Skeletal muscle satellite cell (primary cell): Measurements from ENCODE around the gene GMDS.
"Not testable (repeated sequence)": the region's sequence is repeated elsewhere in the genome, so short reads cannot be mapped to it uniquely, and the experiment has no call there.

Source experiments
- H3K27me3 ChIP-seq: 2 replicates; pipeline ENCODE4 v1.7.0; 2013; ENCODE audit warnings: low read length; ENCODE audit not compliant: control insufficient read depth, insufficient read depth
- H3K36me3 ChIP-seq: 2 replicates; pipeline ENCODE4 v1.7.0; 2013; ENCODE audit warnings: mild to moderate bottlenecking, control low read depth, low read length; ENCODE audit not compliant: insufficient read depth
- H3K4me1 ChIP-seq: 2 replicates; pipeline ENCODE4 v1.7.0; 2013; ENCODE audit warnings: low read length; ENCODE audit not compliant: control insufficient read depth, insufficient read depth
- H3K4me2 ChIP-seq: 2 replicates; pipeline ENCODE4 v1.7.0; 2013; ENCODE audit warnings: mild to moderate bottlenecking, low read length
- H3K4me3 ChIP-seq: 2 replicates; pipeline ENCODE4 v1.7.0; 2013; ENCODE audit warnings: low read length
- H3K9ac ChIP-seq: 2 replicates; pipeline ENCODE4 v1.7.0; 2013; ENCODE audit warnings: mild to moderate bottlenecking, low read depth, low read length, moderate library complexity
- H3K9me3 ChIP-seq: replicated peaks from 2 replicates; pipeline ENCODE4 v1.7.0; 2013; ENCODE audit warnings: mild to moderate bottlenecking, control low read depth, low read length

Gene GMDS

GRCh38 chr6:1856381-1856780 is 389.0 kb downstream of the GMDS start:
- no peaks in the 10 kb centered on the region for H3K4me1 ChIP-seq
- H3K36me3 ChIP-seq = no peaks in the 10 kb centered on the region
- no peak overlapping the region for H3K4me3 ChIP-seq
- H3K9ac ChIP-seq = no peak overlapping the region
- H3K27me3 ChIP-seq = no peaks in the 10 kb centered on the region
- no peaks in the 10 kb centered on the region for H3K9me3 ChIP-seq
- no peak overlapping the region for H3K4me2 ChIP-seq

- Histone ChIP-seq H3K9ac (no peak overlapping the region), H3K4me2 (no peak overlapping the region), H3K4me3 (no peak overlapping the region), H3K27me3 (no peaks in the 10 kb centered on the region), H3K36me3 (no peaks in the 10 kb centered on the region), H3K9me3 (no peaks in the 10 kb centered on the region), H3K4me1 (no peaks in the 10 kb centered on the region)
Measured at GRCh38 chr6:1855890-1856289, 389.5 kb downstream of the GMDS start.

- Histone ChIP-seq H3K9ac (no peak overlapping the region), H3K4me2 (no peak overlapping the region), H3K4me3 (no peak overlapping the region), H3K9me3 (no peaks in the 10 kb centered on the region), H3K36me3 (no peaks in the 10 kb centered on the region), H3K4me1 (no peaks in the 10 kb centered on the region), H3K27me3 (no peaks in the 10 kb centered on the region)
Measured at GRCh38 chr6:1854296-1854695, 391.1 kb downstream of the GMDS start.

- H3K4me2 ChIP-seq = no peak overlapping the region
- H3K36me3 ChIP-seq = no peaks in the 10 kb centered on the region
- no peaks in the 10 kb centered on the region for H3K9me3 ChIP-seq
- no peaks in the 10 kb centered on the region for H3K27me3 ChIP-seq
- H3K4me1 ChIP-seq = no peaks in the 10 kb centered on the region
- no peak overlapping the region for H3K9ac ChIP-seq
- no peak overlapping the region for H3K4me3 ChIP-seq
Measured at GRCh38 chr6:1853761-1854160, 391.6 kb downstream of the GMDS start.

GRCh38 chr6:1851681-1852456 is 393.5 kb downstream of the GMDS start:
- H3K9me3 ChIP-seq = no peaks in the 10 kb centered on the region
- no peaks in the 10 kb centered on the region for H3K36me3 ChIP-seq
- no peak overlapping the region for H3K4me2 ChIP-seq
- H3K27me3 ChIP-seq = no peaks in the 10 kb centered on the region
- no peaks in the 10 kb centered on the region for H3K4me1 ChIP-seq
- no peak overlapping the region for H3K4me3 ChIP-seq
- no peak overlapping the region for H3K9ac ChIP-seq

- Histone ChIP-seq H3K36me3 (no peaks in the 10 kb centered on the region), H3K27me3 (no peaks in the 10 kb centered on the region), H3K4me2 (no peak overlapping the region), H3K9me3 (no peaks in the 10 kb centered on the region), H3K9ac (no peak overlapping the region), H3K4me1 (no peaks in the 10 kb centered on the region), H3K4me3 (no peak overlapping the region)
Measured at GRCh38 chr6:1850840-1851157, 394.6 kb downstream of the GMDS start.

GRCh38 chr6:1850121-1850839 is 395.1 kb downstream of the GMDS start:
- H3K4me3 ChIP-seq = no peak overlapping the region
- no peak overlapping the region for H3K4me2 ChIP-seq
- no peaks in the 10 kb centered on the region for H3K27me3 ChIP-seq
- H3K36me3 ChIP-seq = no peaks in the 10 kb centered on the region
- no peaks in the 10 kb centered on the region for H3K9me3 ChIP-seq
- no peak overlapping the region for H3K9ac ChIP-seq
- H3K4me1 ChIP-seq = no peaks in the 10 kb centered on the region

GRCh38 chr6:1849691-1850090 is 395.7 kb downstream of the GMDS start:
- H3K4me3 ChIP-seq = no peak overlapping the region
- H3K27me3 ChIP-seq = no peaks in the 10 kb centered on the region
- H3K36me3 ChIP-seq = no peaks in the 10 kb centered on the region
- H3K9me3 ChIP-seq = no peaks in the 10 kb centered on the region
- H3K9ac ChIP-seq = no peak overlapping the region
- no peak overlapping the region for H3K4me2 ChIP-seq
- H3K4me1 ChIP-seq = no peaks in the 10 kb centered on the region

GRCh38 chr6:1848752-1849151 is 396.7 kb downstream of the GMDS start:
- H3K4me2 ChIP-seq = no peak overlapping the region
- no peaks in the 10 kb centered on the region for H3K27me3 ChIP-seq
- no peaks in the 10 kb centered on the region for H3K9me3 ChIP-seq
- no peaks in the 10 kb centered on the region for H3K4me1 ChIP-seq
- no peak overlapping the region for H3K4me3 ChIP-seq
- no peak overlapping the region for H3K9ac ChIP-seq
- H3K36me3 ChIP-seq = no peaks in the 10 kb centered on the region

- H3K4me3 ChIP-seq = no peak overlapping the region
- H3K4me2 ChIP-seq = no peak overlapping the region
- no peaks in the 10 kb centered on the region for H3K4me1 ChIP-seq
- H3K27me3 ChIP-seq = no peaks in the 10 kb centered on the region
- no peaks in the 10 kb centered on the region for H3K9me3 ChIP-seq
- H3K9ac ChIP-seq = no peak overlapping the region
- no peaks in the 10 kb centered on the region for H3K36me3 ChIP-seq
Measured at GRCh38 chr6:1846611-1847010, 398.8 kb downstream of the GMDS start.

GRCh38 chr6:1845543-1845942 is 399.9 kb downstream of the GMDS start:
- H3K27me3 ChIP-seq, H3K4me3 ChIP-seq, H3K4me2 ChIP-seq, H3K9ac ChIP-seq, H3K9me3 ChIP-seq, H3K4me1 ChIP-seq, H3K36me3 ChIP-seq: not testable (repeated sequence)

- Histone ChIP-seq H3K36me3 (no peaks in the 10 kb centered on the region), H3K27me3 (no peaks in the 10 kb centered on the region), H3K4me1 (no peaks in the 10 kb centered on the region), H3K4me2 (no peak overlapping the region), H3K9me3 (no peaks in the 10 kb centered on the region), H3K4me3 (no peak overlapping the region), H3K9ac (no peak overlapping the region)
Measured at GRCh38 chr6:1842334-1842733, 403.1 kb downstream of the GMDS start.
